Astrocyte of the spinal cord (primary cell): ENCODE data around the gene HOXD12.

Source experiments
- DNase-seq: peaks from one replicate; pipeline ENCODE4 v3.0.0; 2011; ENCODE audit warnings: low read depth, low spot score
- H3K4me3 ChIP-seq: 2 replicates; pipeline ENCODE4 v1.5.1; 2011; ENCODE audit warnings: low read depth, mild to moderate bottlenecking, low read length, moderate library complexity
- in situ Hi-C: cut with HindIII; loops from 2 replicates; pipeline ENCODE4 v1.10.0; 2017; ENCODE audit warnings: low sequenced_read_pairs
- TF ChIP-seq, protein P1 (sequence below): IDR thresholded peaks from 2 replicates; pipeline ENCODE4 v1.5.1; 2012; ENCODE audit warnings: low read depth, mild to moderate bottlenecking, low read length, inconsistent platforms

HOXD12 gene

DNA sequence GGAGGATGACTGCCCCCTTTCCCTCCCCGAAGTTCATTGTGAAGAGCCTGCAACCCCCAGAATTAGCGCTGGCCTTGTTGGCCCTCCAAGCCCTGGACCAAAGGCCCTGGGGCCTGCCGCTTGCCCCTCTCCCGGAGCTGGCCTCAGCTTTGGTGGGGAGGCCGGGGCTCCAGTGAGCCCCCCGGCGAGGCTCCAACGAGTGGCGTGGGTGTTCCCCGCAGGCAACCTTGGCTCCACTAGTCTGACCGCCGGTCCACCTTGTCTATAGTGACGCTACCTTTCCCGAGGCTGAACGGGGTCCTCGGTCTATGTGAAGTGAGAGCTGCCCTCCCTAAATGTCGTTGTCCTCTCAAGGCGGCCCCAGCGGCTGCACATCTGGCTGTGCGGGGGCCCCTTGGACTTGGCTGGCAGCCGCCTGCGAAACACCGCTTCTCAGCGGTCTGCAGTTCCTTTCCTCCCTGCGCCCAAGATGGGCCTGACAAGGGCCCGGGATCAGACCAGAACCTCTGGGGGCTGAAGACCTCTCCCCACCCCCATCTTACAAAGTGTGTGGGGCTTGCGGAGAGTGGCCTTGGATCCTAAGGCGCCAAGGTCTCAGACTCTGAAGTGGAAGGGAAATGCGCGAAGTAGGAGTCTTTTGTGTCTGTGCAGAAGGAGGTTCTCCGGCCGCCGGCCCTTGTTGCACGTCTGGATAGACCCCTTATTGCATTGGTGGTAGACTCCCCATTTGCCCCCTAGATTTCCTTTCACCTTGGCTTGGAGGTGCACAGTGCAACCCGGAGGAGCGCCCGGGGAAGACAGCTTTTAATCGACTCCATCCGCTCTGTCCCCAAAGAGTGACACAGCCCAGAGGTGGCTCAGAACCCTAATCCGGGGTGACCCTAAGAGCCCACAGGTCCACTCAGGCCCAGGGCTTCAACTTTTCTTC lies 13.0 kb downstream of the HOXD12 start:
- DNase-seq, result no peak
- TF ChIP-seq, protein P1, sequence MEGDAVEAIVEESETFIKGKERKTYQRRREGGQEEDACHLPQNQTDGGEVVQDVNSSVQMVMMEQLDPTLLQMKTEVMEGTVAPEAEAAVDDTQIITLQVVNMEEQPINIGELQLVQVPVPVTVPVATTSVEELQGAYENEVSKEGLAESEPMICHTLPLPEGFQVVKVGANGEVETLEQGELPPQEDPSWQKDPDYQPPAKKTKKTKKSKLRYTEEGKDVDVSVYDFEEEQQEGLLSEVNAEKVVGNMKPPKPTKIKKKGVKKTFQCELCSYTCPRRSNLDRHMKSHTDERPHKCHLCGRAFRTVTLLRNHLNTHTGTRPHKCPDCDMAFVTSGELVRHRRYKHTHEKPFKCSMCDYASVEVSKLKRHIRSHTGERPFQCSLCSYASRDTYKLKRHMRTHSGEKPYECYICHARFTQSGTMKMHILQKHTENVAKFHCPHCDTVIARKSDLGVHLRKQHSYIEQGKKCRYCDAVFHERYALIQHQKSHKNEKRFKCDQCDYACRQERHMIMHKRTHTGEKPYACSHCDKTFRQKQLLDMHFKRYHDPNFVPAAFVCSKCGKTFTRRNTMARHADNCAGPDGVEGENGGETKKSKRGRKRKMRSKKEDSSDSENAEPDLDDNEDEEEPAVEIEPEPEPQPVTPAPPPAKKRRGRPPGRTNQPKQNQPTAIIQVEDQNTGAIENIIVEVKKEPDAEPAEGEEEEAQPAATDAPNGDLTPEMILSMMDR, result no peak
- in situ Hi-C loops, result no loop called here
- no peak overlapping the region for H3K4me3 ChIP-seq

DNA sequence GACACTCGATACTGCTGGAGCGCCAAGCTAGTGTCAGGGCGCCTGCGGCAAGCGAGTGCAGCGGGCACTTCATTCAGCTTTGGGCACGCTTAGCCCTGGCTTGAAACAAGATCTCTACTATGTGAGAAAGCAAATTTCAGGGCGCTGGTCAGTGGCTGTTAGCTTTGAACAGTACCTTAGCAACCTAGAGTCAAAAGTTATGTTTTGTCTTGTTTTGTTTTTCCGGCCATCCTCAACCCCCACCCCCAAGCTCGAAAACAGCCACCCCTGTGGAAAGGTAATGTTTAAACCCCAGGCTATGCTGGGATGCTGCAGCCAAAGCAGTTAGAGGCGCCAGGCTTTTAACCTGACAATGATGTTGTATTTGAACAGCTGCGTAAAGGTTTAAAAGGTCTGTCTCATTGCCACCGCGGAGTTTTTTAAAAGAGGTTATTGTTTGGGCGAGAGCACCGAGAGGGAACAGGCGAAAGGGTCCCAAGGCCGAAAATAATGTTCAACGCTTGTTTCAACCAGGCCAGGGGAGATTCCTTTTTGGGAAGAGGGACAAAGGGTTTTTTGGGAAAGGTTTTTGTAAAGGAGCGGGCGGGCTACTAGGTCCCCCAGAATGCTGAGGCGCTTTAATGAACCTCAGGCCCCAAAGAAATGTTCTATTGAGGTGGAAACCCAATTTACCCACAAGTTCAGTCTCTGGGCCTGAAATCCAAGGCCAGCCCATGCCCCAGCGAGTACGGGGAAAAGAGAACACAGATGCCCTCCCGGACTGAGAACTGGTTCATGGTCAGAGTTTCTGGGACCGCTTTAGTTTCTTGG lies 14.7 kb downstream of the HOXD12 start:
- TF ChIP-seq, protein P1, result no peak
- no peak overlapping the region for H3K4me3 ChIP-seq
- DNase-seq, result no peak
- in situ Hi-C loops, result no loop called here

DNA sequence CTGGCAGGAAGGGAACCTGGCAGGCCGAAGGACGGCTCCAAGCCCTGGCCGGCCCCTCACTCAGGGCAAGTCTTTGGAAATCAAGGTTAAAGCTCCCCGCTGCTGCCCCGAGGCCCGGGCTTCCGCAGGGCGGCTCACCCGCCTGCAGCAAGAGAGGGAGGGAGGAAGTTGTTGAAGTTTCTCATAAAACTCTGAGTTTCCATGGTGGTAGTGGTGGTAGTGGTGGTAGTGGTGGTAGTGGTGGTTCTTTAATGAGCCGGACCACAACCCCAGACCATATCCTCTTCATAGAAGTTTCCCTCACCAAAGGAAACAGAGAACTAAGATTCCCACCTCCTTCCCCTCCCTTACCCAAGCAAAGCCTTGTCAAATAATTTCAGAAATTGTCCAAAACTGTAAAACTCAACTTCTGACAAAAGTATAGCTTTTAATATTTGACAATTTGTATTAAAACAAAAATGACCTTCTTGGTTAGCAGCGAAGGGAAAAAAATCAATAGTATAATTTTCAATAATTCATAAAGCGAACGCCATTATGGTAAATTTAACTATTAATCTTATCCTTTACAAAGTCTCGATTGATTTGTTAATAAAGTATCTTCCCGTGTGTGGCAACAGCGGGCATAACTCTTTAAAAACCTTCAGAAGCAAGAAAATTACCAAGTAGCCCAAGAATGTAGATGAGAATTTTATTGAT lies 15.5 kb downstream of the HOXD12 start:
- in situ Hi-C loops, result no loop called here
- H3K4me3 ChIP-seq, result no peak overlapping the region
- TF ChIP-seq, protein P1, result no peak
- no peak for DNase-seq

DNA sequence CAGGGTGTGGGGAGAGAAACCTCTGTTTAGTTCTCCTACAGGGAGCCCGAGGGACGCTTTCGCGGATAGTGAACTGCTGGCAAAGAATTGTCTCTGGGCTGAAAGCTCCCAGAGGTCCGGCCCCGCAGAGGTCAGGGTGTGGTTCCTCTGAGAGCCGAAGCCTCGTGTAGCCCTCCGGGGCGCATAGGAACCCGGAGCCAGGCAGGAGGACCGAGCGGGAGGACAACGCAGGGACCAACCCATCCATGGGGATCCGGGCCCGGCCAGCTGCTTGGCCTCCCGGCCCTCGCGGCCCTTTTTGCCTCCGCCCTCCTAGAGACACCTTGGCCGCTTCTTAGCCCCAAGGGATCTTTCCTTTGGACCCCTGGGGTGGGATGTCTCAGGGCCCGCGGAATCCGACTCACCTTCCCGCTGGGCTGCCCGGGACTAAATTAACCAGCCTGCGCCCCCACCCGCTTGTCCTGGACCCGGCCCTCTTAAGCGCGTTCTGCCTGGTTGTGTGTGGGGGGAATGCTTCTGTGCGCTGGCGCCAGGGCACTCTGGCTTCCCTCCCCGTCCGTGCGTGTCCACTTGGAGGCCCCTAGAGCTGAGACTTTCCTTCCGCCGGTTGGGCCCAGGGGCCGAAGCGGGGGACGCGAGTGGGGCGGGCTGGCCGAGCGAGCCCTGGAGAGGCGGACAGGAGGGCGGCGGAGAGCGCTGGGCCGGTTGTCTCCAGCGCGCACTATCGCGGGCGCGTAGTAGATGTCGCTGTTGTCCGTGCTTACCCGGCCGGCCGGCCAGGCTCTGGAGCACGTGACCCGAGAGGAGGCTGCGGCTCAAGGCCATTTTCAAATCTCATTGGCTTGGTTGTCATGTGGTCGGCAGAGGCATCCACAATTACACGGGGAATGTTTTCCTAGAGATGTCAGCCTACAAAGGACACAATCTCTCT lies 16.6 kb downstream of the HOXD12 start, which contains the start of gene HOXD10:
TSS of gene HOXD10 (plus strand) at position 896 of the 931 bp plus-strand sequence. CDS start 56 bp downstream, outside the sequence.
- no peak within 1 kb of the TSS for H3K4me3 ChIP-seq
- TF ChIP-seq, protein P1, result peak; percentile 29
- DNase-seq, result no peak
- in situ Hi-C loops, result no loop called here

DNA sequence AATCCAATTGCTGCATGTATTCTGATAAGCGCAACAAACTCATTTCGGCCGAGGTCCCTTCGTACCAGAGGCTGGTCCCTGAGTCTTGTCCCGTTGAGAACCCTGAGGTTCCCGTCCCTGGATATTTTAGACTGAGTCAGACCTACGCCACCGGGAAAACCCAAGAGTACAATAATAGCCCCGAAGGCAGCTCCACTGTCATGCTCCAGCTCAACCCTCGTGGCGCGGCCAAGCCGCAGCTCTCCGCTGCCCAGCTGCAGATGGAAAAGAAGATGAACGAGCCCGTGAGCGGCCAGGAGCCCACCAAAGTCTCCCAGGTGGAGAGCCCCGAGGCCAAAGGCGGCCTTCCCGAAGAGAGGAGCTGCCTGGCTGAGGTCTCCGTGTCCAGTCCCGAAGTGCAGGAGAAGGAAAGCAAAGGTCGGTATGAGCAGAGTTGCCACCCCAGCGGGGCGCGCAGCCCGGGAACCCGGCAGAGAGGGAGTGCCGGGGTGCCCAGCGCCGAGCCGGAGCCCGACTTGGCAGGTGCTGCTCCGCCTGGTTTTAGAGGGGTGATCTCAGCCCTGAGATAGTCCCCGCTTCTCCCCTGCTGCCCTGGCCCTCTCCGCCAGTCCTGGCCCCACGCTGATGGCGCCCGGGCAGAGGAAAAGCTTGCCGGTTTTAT lies 17.7 kb downstream of the HOXD12 start:
- in situ Hi-C loops, result no loop called here
- H3K4me3 ChIP-seq, result no peak overlapping the region
- TF ChIP-seq, protein P1, result no peak
- no peak for DNase-seq
